ENCODE data around the gene SDF4. TPM values are rescaled to one million over a fixed set of nuclear protein-coding genes. Genes with fewer than 3 reads are reported as not detected.

SDF4 gene
- total RNA-seq, 4 donors from 2014 or later, result 81.7 to 121 (median 104) TPM

- no peak for DNase-seq (ENCODE audit: low spot score in 2 of 2)
- no peak overlapping the region for H3K4me3 ChIP-seq (ENCODE audit: low read depth, poor library complexity, severe bottlenecking)
- TF ChIP-seq CTCF (IDR thresholded peaks at IDR 0.05) (no peak), POLR2A (IDR thresholded peaks at IDR 0.05) (no peak)
- 70 to 82% methylated on average over 5 of the region's 5 CpGs for WGBS, 2 donors
- intact Hi-C loops (cut with DNase I; ENCODE audit: low total_unique reads), result no loop called here
These were observed 42.7 kb downstream of the SDF4 start for GRCh38 chr1:1189111-1189510.

- intact Hi-C loops (cut with DNase I; ENCODE audit: low total_unique reads), result no loop called here
- TF ChIP-seq POLR2A (IDR thresholded peaks at IDR 0.05), result no peak
- no peak for TF ChIP-seq CTCF (IDR thresholded peaks at IDR 0.05)
- H3K4me3 ChIP-seq (ENCODE audit: low read depth, poor library complexity, severe bottlenecking), result no peak overlapping the region
- no peak for DNase-seq (ENCODE audit: low spot score in 2 of 2)
These were observed 43.9 kb downstream of the SDF4 start for GRCh38 chr1:1187938-1188337.

GRCh38 chr1:1185101-1185765 is 46.6 kb downstream of the SDF4 start:
- no peak for DNase-seq (ENCODE audit: low spot score in 2 of 2)
- 84% methylated on average over 29 to 30 of the region's 31 CpGs for WGBS, 2 donors
- TF ChIP-seq POLR2A (IDR thresholded peaks at IDR 0.05), result no peak
- TF ChIP-seq CTCF (IDR thresholded peaks at IDR 0.05), result no peak
- intact Hi-C loops (cut with DNase I; ENCODE audit: low total_unique reads), result no loop called here
- no peak overlapping the region for H3K4me3 ChIP-seq (ENCODE audit: low read depth, poor library complexity, severe bottlenecking)

- no peak for DNase-seq (ENCODE audit: low spot score in 2 of 2)
- WGBS, 2 donors, result 74 to 83% methylated on average over 31 of the region's 33 CpGs
These were observed 47.7 kb downstream of the SDF4 start for GRCh38 chr1:1183833-1184775.

GRCh38 chr1:1183221-1183747 is 48.5 kb downstream of the SDF4 start:
- intact Hi-C loops (cut with DNase I; ENCODE audit: low total_unique reads), result no loop called here
- TF ChIP-seq POLR2A (IDR thresholded peaks at IDR 0.05) (no peak), CTCF (IDR thresholded peaks at IDR 0.05) (no peak)
- 75 to 77% methylated on average over 20 to 21 of the region's 21 CpGs for WGBS, 2 donors
- H3K4me3 ChIP-seq (ENCODE audit: low read depth, poor library complexity, severe bottlenecking), result no peak overlapping the region
- DNase-seq (ENCODE audit: low spot score in 2 of 2), result no peak

More at GRCh38 chr1:1183833-1184775, 47.7 kb downstream of the SDF4 start:
- intact Hi-C loops (cut with DNase I; ENCODE audit: low total_unique reads), result no loop called here
- H3K4me3 ChIP-seq (ENCODE audit: low read depth, poor library complexity, severe bottlenecking), result no peak overlapping the region
- no peak for TF ChIP-seq POLR2A (IDR thresholded peaks at IDR 0.05)
- no peak for TF ChIP-seq CTCF (IDR thresholded peaks at IDR 0.05)

Data from lower leg skin (tissue), 4 donors.